Uterus (tissue), 2 donors: ENCODE data around the gene PSMD1.

ENCODE experiments used
- CTCF ChIP-seq, 4 experiments: fragments of 200-600 bp in 2 of 4; fragments of 450-650 bp in 2 of 4; sonication (generic) in 2 of 4; IDR thresholded peaks; one replicate each; pipeline ENCODE4 v1.5.1; 2016 to 2019; ENCODE audit warnings: antibody characterized with exemption in 4 of 4, mild to moderate bottlenecking in 2 of 4, moderate library complexity in 1 of 4
- POLR2A ChIP-seq, 2 donors: fragments of 450-650 bp; IDR thresholded peaks; one replicate each; pipeline ENCODE4 v1.6.1; 2016; ENCODE audit warnings: antibody characterized with exemption in 2 of 2, mild to moderate bottlenecking in 1 of 2, moderate library complexity in 1 of 2

GRCh38 chr2:231130336-231131056 lies 73.8 kb downstream of the PSMD1 start:
- TF ChIP-seq POLR2A (IDR thresholded peaks at IDR 0.05) (no peak), CTCF (IDR thresholded peaks at IDR 0.05) (no peak)
